Measurements from ENCODE around the gene NELL1.

- TF ChIP-seq CTCF (conservative IDR thresholded peaks at IDR 0.05; ENCODE audit: low read length) (peak; percentile 74), EZH2phosphoT487 (IDR thresholded peaks at IDR 0.05; ENCODE audit: borderline replicate concordance) (no peak)
Observed at GRCh38 chr11:21511835-21512440, 842.6 kb downstream of the NELL1 start.
